K562 (cell line): ENCODE measurements around the gene CCL3. TPM values are rescaled to one million over a fixed set of nuclear protein-coding genes. Genes with fewer than 3 reads are reported as not detected.
"Not testable (repeated sequence)": the region's sequence is repeated elsewhere in the genome, so short reads cannot be mapped to it uniquely, and the experiment has no call there.

Experiments used
- ATAC-seq: fragments of 200-7000 bp; cut with Tn5 transposase; 3 replicates; pipeline ENCODE4 v1.9.1; 2020; ENCODE audit warnings: moderate library complexity
- BruUV-seq: library from RNA; stranded (reverse); fragments of 400-500 nt; replicated peaks from 2 replicates; lab custom pipeline; 2021; lab: Mats Ljungman, UMichigan
- CTCF ChIA-PET: fragments of 300-600 bp; formaldehyde crosslinking; extraction: SDS; loops from one replicate; lab custom pipeline; 2021; ENCODE audit warnings: low intra/inter-chr PET ratio; lab: Yijun Ruan, JAX
- POLR2A ChIA-PET: fragments of 300-600, 350-650 bp; sonication (Branson Sonifier 250); formaldehyde crosslinking; extraction: SDS; loops from one replicate; lab custom pipeline; 2021; ENCODE audit warnings: antibody characterized with exemption, inconsistent platforms; lab: Yijun Ruan, JAX
- DNase-seq, 4 experiments: peaks; one replicate each; pipeline versions ENCODE4 v3.0.0 to v3.0.0-alpha.2; 2011 to 2018; ENCODE audit warnings: low spot score in 3 of 4, mixed read lengths in 3 of 4; ENCODE audit errors: extremely low read depth in 1 of 4
- FAIRE-seq: peaks from 2 replicates; lab custom pipeline; 2011; peaks lifted over from hg19 to GRCh38; lab: Jason Lieb, UNC
- H2AFZ ChIP-seq: 2 replicates; pipeline ENCODE4 v1.6.0; 2011; ENCODE audit warnings: low read depth, low read length, control low read depth, inconsistent platforms
- H3K27ac ChIP-seq: fragments of 200-600 bp; 3 replicates; pipeline ENCODE4 v1.8.0; 2011; ENCODE audit warnings: low read depth, mild to moderate bottlenecking, control low read depth, inconsistent platforms, low read length, moderate library complexity, mixed read lengths; ENCODE audit errors: extremely low read depth
- H3K27me3 ChIP-seq, 2 experiments: fragments of 300-600 bp in 1 of 2; 2 replicates in 1 of 2; 3 replicates in 1 of 2; pipeline versions ENCODE4 v1.6.0 to v1.8.0; 2011; ENCODE audit warnings: inconsistent platforms in 2 of 2, low read length in 2 of 2, mild to moderate bottlenecking in 1 of 2, mixed read lengths in 1 of 2, moderate library complexity in 1 of 2; ENCODE audit not compliant: control insufficient read depth in 2 of 2, insufficient read depth in 2 of 2
- H3K36me3 ChIP-seq: fragments of 300-600 bp; 3 replicates; pipeline ENCODE4 v1.8.0; 2011; ENCODE audit warnings: mild to moderate bottlenecking, low read length, inconsistent platforms; ENCODE audit not compliant: control insufficient read depth, insufficient read depth
- H3K4me1 ChIP-seq, 2 experiments: fragments of 200-600 bp in 1 of 2; replicated peaks in 1 of 2; 2 replicates in 1 of 2; 3 replicates in 1 of 2; pipeline versions ENCODE4 v1.5.1 to v1.8.0; 2011; ENCODE audit warnings: inconsistent platforms in 2 of 2, low read length in 2 of 2, mild to moderate bottlenecking in 1 of 2, mixed read lengths in 1 of 2, moderate library complexity in 1 of 2; ENCODE audit not compliant: control insufficient read depth in 2 of 2, insufficient read depth in 2 of 2
- H3K4me2 ChIP-seq: 2 replicates; pipeline ENCODE4 v1.6.1; 2011; ENCODE audit warnings: low read length, control low read depth, inconsistent platforms, mixed read lengths; ENCODE audit not compliant: insufficient read depth
- H3K4me3 ChIP-seq: fragments of 200-600 bp; sonication (generic), shearing (Covaris generic); 2 replicates; pipeline ENCODE4 v1.5.1; 2016; ENCODE audit warnings: control low read depth, inconsistent platforms
- H3K79me2 ChIP-seq: fragments of 200-600 bp; 3 replicates; pipeline ENCODE4 v1.8.0; 2011; ENCODE audit warnings: low read length, inconsistent platforms; ENCODE audit not compliant: control insufficient read depth, insufficient read depth
- H3K9ac ChIP-seq, 2 experiments: 2 replicates each; pipeline versions ENCODE4 v1.6.0 to v1.6.1; 2011; ENCODE audit warnings: low read depth in 2 of 2, low read length in 2 of 2, control low read depth in 1 of 2, inconsistent platforms in 1 of 2, mild to moderate bottlenecking in 1 of 2, mixed read lengths in 1 of 2; ENCODE audit not compliant: insufficient read depth in 1 of 2
- H3K9me1 ChIP-seq: one replicate; pipeline ENCODE4 v1.6.0; 2011; ENCODE audit warnings: inconsistent platforms, mild to moderate bottlenecking, low read length, moderate library complexity; ENCODE audit not compliant: control insufficient read depth, insufficient read depth
- H3K9me3 ChIP-seq: replicated peaks from 2 replicates; pipeline ENCODE4 v1.5.1; 2011; ENCODE audit warnings: low read depth, low read length, inconsistent platforms; ENCODE audit not compliant: control insufficient read depth, insufficient read depth
- H4K20me1 ChIP-seq: replicated peaks from 2 replicates; pipeline ENCODE4 v1.6.1; 2011; ENCODE audit warnings: low read length, inconsistent platforms, mixed read lengths; ENCODE audit not compliant: control insufficient read depth, insufficient read depth
- AFF4 ChIP-seq: sonication (generic); formaldehyde crosslinking; IDR thresholded peaks from 2 replicates; pipeline ENCODE4 v1.8.0; 2023; ENCODE audit warnings: mild to moderate bottlenecking, missing genetic modification reagents
- CEBPB ChIP-seq: fragments of 450-650 bp; IDR thresholded peaks from 2 replicates; pipeline ENCODE4 v1.6.1; 2016; ENCODE audit warnings: missing genetic modification characterization, missing compliant biosample characterization
- CEBPG ChIP-seq, 3 experiments: fragments of 200-800 bp in 1 of 3; sonication (Bioruptor generic) in 1 of 3; sonication (generic) in 1 of 3; formaldehyde crosslinking in 1 of 3; IDR thresholded peaks in 2 of 3; conservative IDR thresholded peaks in 1 of 3; 2 replicates each; pipeline versions ENCODE4 v1.6.1 to v1.8.0; 2016 to 2022; ENCODE audit warnings: missing compliant biosample characterization in 2 of 3, missing genetic modification characterization in 2 of 3, mild to moderate bottlenecking in 1 of 3, missing genetic modification reagents in 1 of 3
- NFXL1 ChIP-seq: fragments of 450-650 bp; formaldehyde crosslinking; IDR thresholded peaks from 2 replicates; pipeline ENCODE4 v1.4.0; 2021; ENCODE audit warnings: mild to moderate bottlenecking
- PRMT5 ChIP-seq: sonication (generic); formaldehyde crosslinking; IDR thresholded peaks from 2 replicates; pipeline ENCODE4 v1.5.0; 2020; ENCODE audit warnings: missing genetic modification reagents
- RHOXF2B ChIP-seq: fragments of 250-450 bp; sonication (Bioruptor Pico); conservative IDR thresholded peaks from 2 replicates; pipeline ENCODE4 v1.5.1; 2021
- TCF7L2 ChIP-seq: fragments of 150-350 bp; IDR thresholded peaks from 2 replicates; pipeline ENCODE4 v1.6.1; 2016; ENCODE audit warnings: low read depth, mild to moderate bottlenecking, low read length, moderate library complexity
- ZNF217 ChIP-seq: sonication (generic); formaldehyde crosslinking; IDR thresholded peaks from 2 replicates; pipeline ENCODE4 v1.8.0; 2022; ENCODE audit warnings: mild to moderate bottlenecking, missing genetic modification reagents
- ZNF511 ChIP-seq: sonication (generic); formaldehyde crosslinking; IDR thresholded peaks from 2 replicates; pipeline ENCODE4 v1.8.0; 2022; ENCODE audit warnings: mild to moderate bottlenecking, missing genetic modification reagents
- WGBS: fragments of 100-300 bp; shearing (Covaris generic); methylation state at CpG from one replicate; pipeline ENCODE4 v1.1.6; 2016; ENCODE audit warnings: low coverage, mixed read lengths; ENCODE audit not compliant: insufficient coverage; ENCODE audit errors: missing lambda C conversion rate; 5-methylcytosine and 5-hydroxymethylcytosine counted together
- in situ Hi-C: fragments of 300-500 bp; cut with MboI; formaldehyde crosslinking; loops from 4 replicates; pipeline ENCODE4 v1.15.0; 2018; ENCODE audit warnings: inconsistent platforms, mixed read lengths
- intact Hi-C: fragments of 100-400 bp; cut with micrococcal nuclease; formaldehyde crosslinking; loops from 2 replicates; pipeline ENCODE4 v1.14.2; 2022
- polyA plus RNA-seq, 8 experiments: library from polyadenylated mRNA; depleted of rRNA in 4 of 8; stranded (reverse) in 5 of 8; unstranded in 3 of 8; fragments of >200 nt; fragmentation: Nextera tagmentation in 2 of 8; fragmentation: Illumina TruSeq in 1 of 8; extraction: Ambion mirVana in 2 of 8; extraction: Trizol in 1 of 8; gene quantifications; 2 replicates each; pipeline versions ENCODE4 v1.2.1 to v1.2.3, GENCODE V29; 2011 to 2014; ENCODE audit warnings: inconsistent platforms in 1 of 8, missing spikeins in 1 of 8
- total RNA-seq, 7 experiments: library from RNA; depleted of rRNA in 6 of 7; stranded (reverse); fragments of >200 nt in 6 of 7; fragmentation: Illumina TruSeq in 2 of 7; extraction: Trizol in 2 of 7; gene quantifications; 2 replicates each; pipeline versions ENCODE4 v1.2.1 to v1.2.3, GENCODE V29; 2011 to 2021; ENCODE audit warnings: low replicate concordance in 1 of 7

CCL3 gene
- total and polyA plus RNA-seq, 9 of the 15 experiments (the other 6 are each of a cell fraction or from before 2014, with no cell fraction given): 0.58 TPM; not detected in 8

DNA sequence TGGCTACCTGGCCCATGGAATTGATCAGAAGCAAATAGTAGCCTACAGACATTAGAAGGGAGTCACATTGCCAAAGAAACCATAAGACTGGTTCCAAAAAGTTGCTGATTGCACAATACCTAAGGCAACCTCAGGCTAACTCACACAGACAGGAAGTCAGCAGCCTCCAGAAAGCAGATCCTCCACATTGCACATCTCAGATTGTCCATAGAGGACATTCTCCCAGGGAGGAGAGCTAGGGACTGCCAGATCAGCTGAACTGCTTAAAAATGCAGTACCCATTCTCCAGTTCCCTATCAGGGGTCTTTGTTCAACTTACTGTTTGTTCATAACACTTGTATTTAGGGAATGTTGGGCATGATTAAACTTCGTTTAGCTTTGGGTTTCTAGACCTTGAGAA is 4.2 kb downstream of the CCL3 start:
- Histone ChIP-seq H3K9me1 (no peaks in the 10 kb centered on the region), H3K4me2 (no peak overlapping the region), H3K9me3 (no peaks in the 10 kb centered on the region), H3K36me3 (no peaks in the 10 kb centered on the region), H3K9ac (no peak overlapping the region), H2AFZ (no peak overlapping the region), H3K79me2 (no peaks in the 10 kb centered on the region), H3K27me3 (peaks cover 13 to 18% of the 10 kb centered on the region in 2 experiments; a peak in 4 of 5 replicates), H3K4me3 (no peak overlapping the region), H4K20me1 (no peaks in the 10 kb centered on the region), H3K27ac (no peak overlapping the region), H3K4me1 (no peaks in the 10 kb centered on the region)
- ChIA-PET POLR2A (interaction anchor here (0.6 kb wide), 1 partner anchor 1392 kb away, joined by 3 read pairs; no protein-coding TSS in a partner anchor), CTCF (no interaction called here)
- DNase-seq (no peak), FAIRE-seq (no peak), ATAC-seq (no peak)
- intact Hi-C loops: no loop called here
- WGBS: 0% methylated on average over 1 of the region's 1 CpG
- no TSS peak for BruUV-seq
- no peak for TF ChIP-seq ZNF511 (CRISPR knock-in tag)
- no peak for TF ChIP-seq CEBPG (CRISPR knock-in tag; IDR thresholded peaks at IDR 0.05)
- peak; percentile 77 to 89 for TF ChIP-seq CEBPG (tag; conservative IDR thresholded peaks at IDR 0.05 in 1 of 2, IDR thresholded peaks at IDR 0.05 in 1 of 2)
- no peak for TF ChIP-seq ZNF217 (CRISPR knock-in tag)
- TF ChIP-seq CEBPB: peak; percentile 88
- no peak for TF ChIP-seq AFF4 (CRISPR knock-in tag)
- TF ChIP-seq PRMT5 (CRISPR knock-in tag): no peak
- no peak for TF ChIP-seq TCF7L2
- no peak for TF ChIP-seq RHOXF2B (CRISPR knock-in tag)
- TF ChIP-seq NFXL1 (CRISPR knock-in tag): no peak
- in situ Hi-C loops: no loop called here

- H3K9ac ChIP-seq, H3K79me2 ChIP-seq, H3K36me3 ChIP-seq, H3K27me3 ChIP-seq, H3K27ac ChIP-seq, H3K4me3 ChIP-seq, H3K9me1 ChIP-seq, CTCF ChIA-PET, H3K4me2 ChIP-seq, DNase-seq, intact Hi-C loops, H3K4me1 ChIP-seq, H3K9me3 ChIP-seq, FAIRE-seq, H4K20me1 ChIP-seq, in situ Hi-C loops, BruUV-seq, ATAC-seq, H2AFZ ChIP-seq, POLR2A ChIA-PET: not testable (repeated sequence)
- whole genome bisulfite sequencing: 0% methylated on average over 2 of the region's 2 CpGs
These were observed 6.3 kb downstream of the CCL3 start for GRCh38 chr17:36083691-36084090.
